ENCODE results near the gene TRNAU1AP. TPM values are rescaled to one million over a fixed set of nuclear protein-coding genes. Genes with fewer than 3 reads are reported as not detected.
"Not testable (repeated sequence)": the region's sequence is repeated elsewhere in the genome, so short reads cannot be mapped to it uniquely, and the experiment has no call there.

TRNAU1AP gene
- total and polyA plus RNA-seq, 7 donors = 14.1 to 36.5 (median 26.8) TPM

GRCh38 chr1:28517649-28517999, 35.3 kb upstream of the TRNAU1AP start:
- intact Hi-C loops (cut with DNase I) = loop anchor here (5.0 to 10.0 kb wide), 2 partner anchors 217 to 270 kb away; partner anchors contain the start of gene YTHDF2
- Histone ChIP-seq H3K4me1 (peaks cover 0 to 20% (median 16%) of the 10 kb centered on the region in 4 donors), H3K36me3 (peaks cover 0 to 28% (median 12%) of the 10 kb centered on the region in 4 donors), H3K9me3 (no peaks in the 10 kb centered on the region), H3K27ac (peak overlapping the region; percentile 84 to 89 (median 88)), H3K4me3 (peak overlapping the region; percentile 51 to 72 (median 67)), H3K27me3 (no peaks in the 10 kb centered on the region)
- DNase-seq = no peak
- WGBS, 2 donors = 16 to 25% methylated on average over 7 of the region's 7 CpGs
- TF ChIP-seq POLR2AphosphoS5 (IDR thresholded peaks at IDR 0.05) = no peak
- TF ChIP-seq EP300 (IDR thresholded peaks at IDR 0.05) = no peak
- TF ChIP-seq, protein P1, sequence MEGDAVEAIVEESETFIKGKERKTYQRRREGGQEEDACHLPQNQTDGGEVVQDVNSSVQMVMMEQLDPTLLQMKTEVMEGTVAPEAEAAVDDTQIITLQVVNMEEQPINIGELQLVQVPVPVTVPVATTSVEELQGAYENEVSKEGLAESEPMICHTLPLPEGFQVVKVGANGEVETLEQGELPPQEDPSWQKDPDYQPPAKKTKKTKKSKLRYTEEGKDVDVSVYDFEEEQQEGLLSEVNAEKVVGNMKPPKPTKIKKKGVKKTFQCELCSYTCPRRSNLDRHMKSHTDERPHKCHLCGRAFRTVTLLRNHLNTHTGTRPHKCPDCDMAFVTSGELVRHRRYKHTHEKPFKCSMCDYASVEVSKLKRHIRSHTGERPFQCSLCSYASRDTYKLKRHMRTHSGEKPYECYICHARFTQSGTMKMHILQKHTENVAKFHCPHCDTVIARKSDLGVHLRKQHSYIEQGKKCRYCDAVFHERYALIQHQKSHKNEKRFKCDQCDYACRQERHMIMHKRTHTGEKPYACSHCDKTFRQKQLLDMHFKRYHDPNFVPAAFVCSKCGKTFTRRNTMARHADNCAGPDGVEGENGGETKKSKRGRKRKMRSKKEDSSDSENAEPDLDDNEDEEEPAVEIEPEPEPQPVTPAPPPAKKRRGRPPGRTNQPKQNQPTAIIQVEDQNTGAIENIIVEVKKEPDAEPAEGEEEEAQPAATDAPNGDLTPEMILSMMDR (IDR thresholded peaks at IDR 0.05) = no peak
- TF ChIP-seq POLR2A (IDR thresholded peaks at IDR 0.05) = no peak

DNA sequence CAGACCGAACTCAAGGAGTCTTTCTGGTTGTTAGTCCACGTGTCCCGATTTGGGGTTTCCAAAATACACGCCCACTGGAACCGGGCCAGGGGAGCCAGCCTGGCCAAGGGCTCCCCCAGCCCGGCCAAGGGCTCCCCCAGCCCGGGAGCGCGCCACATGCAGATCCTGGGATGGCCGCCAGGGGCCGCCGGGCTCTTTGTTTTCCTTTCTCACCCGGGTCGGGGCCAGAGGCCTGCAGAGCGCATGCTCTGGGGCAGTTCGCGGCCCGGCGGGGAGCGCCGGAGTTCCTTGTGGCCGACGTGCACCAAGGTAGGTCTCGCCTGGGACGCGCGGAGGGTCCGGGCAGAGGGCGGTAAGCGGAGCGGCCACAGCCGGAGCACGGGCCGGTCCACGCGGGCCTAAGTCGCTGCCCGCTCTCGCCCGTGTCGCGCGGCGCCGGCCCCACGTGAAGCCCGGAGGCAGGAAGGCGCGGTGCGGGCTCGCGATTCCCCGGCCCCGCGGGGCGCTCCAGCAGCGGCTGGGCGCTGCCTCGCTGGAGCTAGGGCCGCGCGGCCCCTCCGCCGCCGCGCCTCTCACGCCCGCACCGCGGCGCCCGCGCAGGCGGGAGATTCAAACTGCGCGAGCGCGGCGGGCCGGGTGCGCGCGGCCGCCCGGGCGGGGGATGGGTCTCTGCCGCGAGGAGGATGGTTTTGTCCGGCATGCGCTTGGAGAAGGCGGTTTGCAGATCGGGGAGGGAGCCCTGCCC, 34.7 kb upstream of the TRNAU1AP start:
- intact Hi-C loops (cut with DNase I) = loop anchor here (1.0 to 10.0 kb wide), 5 partner anchors 35 to 359 kb away; partner anchors contain the start of genes TRNAU1AP and YTHDF2
- Histone ChIP-seq H3K27me3 (no peaks in the 10 kb centered on the region), H3K27ac (peak overlapping the region; percentile 84 to 89 (median 88)), H3K36me3 (peaks cover 0 to 23% (median 8%) of the 10 kb centered on the region in 4 donors), H3K4me3 (peak overlapping the region; percentile 51 to 72 (median 67)), H3K4me1 (peaks cover 0 to 17% (median 15%) of the 10 kb centered on the region in 4 donors), H3K9me3 (no peaks in the 10 kb centered on the region)
- no peak for TF ChIP-seq POLR2A (IDR thresholded peaks at IDR 0.05)
- TF ChIP-seq, protein P1 (IDR thresholded peaks at IDR 0.05) = peak; percentile 97 to 98 (median 97)
- TF ChIP-seq POLR2AphosphoS5 (IDR thresholded peaks at IDR 0.05) = peak; percentile 58 to 77 (median 70)
- no peak for TF ChIP-seq EP300 (IDR thresholded peaks at IDR 0.05)
- DNase-seq = peak; percentile 95
- WGBS, 2 donors = 0% methylated on average over 92 of the region's 92 CpGs

DNA sequence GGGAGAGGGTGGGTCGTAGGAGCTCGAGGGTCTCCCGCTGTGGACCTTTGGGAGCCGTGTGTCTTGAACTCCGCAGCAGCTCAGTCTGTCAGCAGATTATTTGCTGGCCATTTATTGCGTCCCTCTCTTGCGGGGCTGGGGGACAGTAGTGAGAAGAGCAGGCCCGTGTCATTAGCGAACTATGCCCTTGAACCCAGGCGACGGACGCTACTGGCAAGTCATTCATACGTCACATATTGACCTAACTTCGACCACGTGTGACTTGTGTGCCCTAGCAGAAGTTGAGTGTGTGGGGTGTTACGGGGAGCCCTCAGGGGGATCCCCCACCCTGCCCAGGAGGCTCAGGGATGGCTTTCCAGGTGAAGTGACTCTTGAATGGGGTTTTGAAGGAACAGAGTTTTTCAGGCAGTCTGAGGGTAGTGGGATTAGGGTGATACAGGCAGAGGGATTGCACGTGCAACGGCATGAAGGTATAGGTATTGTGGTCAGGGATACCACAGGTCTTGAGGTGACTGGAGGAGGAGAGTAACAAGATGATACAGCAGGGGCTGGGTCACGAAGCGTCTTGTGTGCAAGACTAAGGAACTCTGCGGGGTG, 34.0 kb upstream of the TRNAU1AP start:
- 6 to 8% methylated on average over 21 of the region's 21 CpGs for whole genome bisulfite sequencing, 2 donors
- H3K36me3 ChIP-seq = peaks cover 0 to 16% (median 3%) of the 10 kb centered on the region in 4 donors
- H3K27ac ChIP-seq = peak overlapping the region; percentile 84 to 89 (median 88)
- H3K27me3 ChIP-seq = no peaks in the 10 kb centered on the region
- peak overlapping the region; percentile 32 to 72 (median 67) for H3K4me3 ChIP-seq
- DNase-seq = peak; percentile 68
- no peaks in the 10 kb centered on the region for H3K9me3 ChIP-seq
- peaks cover 0 to 17% (median 15%) of the 10 kb centered on the region in 4 donors for H3K4me1 ChIP-seq
- no peak for TF ChIP-seq POLR2A (IDR thresholded peaks at IDR 0.05)
- no peak for TF ChIP-seq EP300 (IDR thresholded peaks at IDR 0.05)
- TF ChIP-seq POLR2AphosphoS5 (IDR thresholded peaks at IDR 0.05) = no peak
- TF ChIP-seq, protein P1 (IDR thresholded peaks at IDR 0.05) = no peak
- intact Hi-C loops (cut with DNase I) = loop anchor here (1.0 to 10.0 kb wide), 5 partner anchors 34 to 358 kb away; partner anchors contain the start of genes TRNAU1AP and YTHDF2

DNA sequence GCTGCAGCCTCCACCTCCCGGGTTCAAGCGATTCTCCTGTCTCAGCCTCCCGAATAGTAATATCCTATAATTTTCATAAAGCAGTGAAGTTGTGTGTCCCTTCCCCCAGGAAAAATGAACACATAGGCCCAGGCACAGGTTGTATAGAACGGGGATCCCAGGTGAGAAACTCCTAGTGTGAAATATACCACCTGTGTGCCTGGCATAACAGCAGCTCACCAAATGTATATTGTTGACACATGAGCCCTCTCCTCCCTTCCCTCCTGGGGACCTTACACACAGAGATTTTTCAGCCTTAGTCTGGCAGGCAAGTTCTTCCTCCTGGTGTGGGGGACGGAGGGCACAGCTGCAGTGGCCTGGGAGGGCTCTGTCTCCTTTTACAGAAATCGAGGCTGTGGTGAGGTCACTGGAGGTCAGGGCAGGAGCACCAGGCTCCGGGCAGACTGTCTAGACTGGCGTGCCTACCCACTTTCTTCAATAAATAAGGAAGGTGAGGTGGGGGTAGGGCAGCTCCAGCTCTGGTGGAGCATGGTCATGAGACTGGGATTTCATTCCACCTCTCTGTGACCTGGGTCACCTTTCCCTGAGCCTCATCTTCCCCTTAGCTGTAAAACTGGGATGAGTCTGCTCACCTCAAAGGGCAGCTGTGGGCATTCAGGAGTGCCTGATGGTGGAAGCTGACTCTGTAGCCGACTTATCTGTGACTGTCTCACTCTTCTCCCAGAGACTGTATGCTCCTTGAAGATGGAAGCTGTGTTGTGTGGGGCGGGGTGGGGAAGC, 32.7 kb upstream of the TRNAU1AP start:
- intact Hi-C loops (cut with DNase I) = loop anchor here (2.0 to 10.0 kb wide), 3 partner anchors 33 to 273 kb away; partner anchors contain the start of genes TRNAU1AP and YTHDF2
- no peaks in the 10 kb centered on the region for H3K27me3 ChIP-seq
- no peak overlapping the region for H3K4me3 ChIP-seq
- TF ChIP-seq, protein P1 (IDR thresholded peaks at IDR 0.05) = no peak
- TF ChIP-seq POLR2AphosphoS5 (IDR thresholded peaks at IDR 0.05) (no peak), POLR2A (IDR thresholded peaks at IDR 0.05) (no peak), EP300 (IDR thresholded peaks at IDR 0.05) (no peak)
- no peak overlapping the region for H3K27ac ChIP-seq
- H3K9me3 ChIP-seq = no peaks in the 10 kb centered on the region
- peaks cover 0 to 4% (median 0%) of the 10 kb centered on the region in 4 donors for H3K36me3 ChIP-seq
- no peak for DNase-seq
- H3K4me1 ChIP-seq = peaks cover 0 to 17% (median 15%) of the 10 kb centered on the region in 4 donors
- 86 to 90% methylated on average over 10 of the region's 10 CpGs for WGBS, 2 donors

DNA sequence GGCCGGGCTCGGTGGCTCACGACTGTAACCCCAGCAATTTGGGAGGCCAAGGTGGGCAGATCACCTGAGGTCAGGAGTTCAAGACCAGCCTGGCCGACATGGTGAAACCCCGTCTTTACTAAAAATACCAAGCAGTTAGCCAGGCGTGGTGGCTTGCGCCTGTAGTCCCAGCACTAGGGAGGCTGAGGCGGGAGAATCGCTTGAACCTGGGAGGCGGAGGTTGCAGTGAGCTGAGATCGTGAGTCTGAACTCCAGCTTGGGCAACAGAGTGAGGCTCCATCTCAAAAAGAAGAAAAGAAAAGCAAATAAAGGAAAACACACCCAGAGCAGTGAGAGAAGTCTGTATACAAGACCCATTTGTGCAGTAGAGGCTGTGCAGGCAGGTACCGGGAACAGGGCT, 32.1 kb upstream of the TRNAU1AP start:
- intact Hi-C loops (cut with DNase I); H3K36me3 ChIP-seq; H3K4me3 ChIP-seq; H3K27me3 ChIP-seq; H3K9me3 ChIP-seq; H3K27ac ChIP-seq; DNase-seq: not testable (repeated sequence)
- 96% methylated on average over 12 of the region's 12 CpGs for WGBS, 2 donors
- H3K4me1 ChIP-seq = peaks cover 0 to 17% (median 15%) of the 10 kb centered on the region in 4 donors
